HG03442 (cell line): ENCODE measurements around the gene LTF.
"Not testable (repeated sequence)": the region's sequence is repeated elsewhere in the genome, so short reads cannot be mapped to it uniquely, and the experiment has no call there.

Source experiments
- ATAC-seq: cut with Tn5 transposase; IDR thresholded peaks from one replicate; pipeline ENCODE4 v1.9.1; 2021; ENCODE audit warnings: mild to moderate bottlenecking, moderate library complexity; ENCODE audit not compliant: unreplicated experiment

Gene LTF

GRCh38 chr3:46447228-46447985 lies 17.3 kb downstream of the LTF start:
- ATAC-seq, result no peak

- ATAC-seq, result no peak
Observed at GRCh38 chr3:46442576-46443530, 21.9 kb downstream of the LTF start.

- ATAC-seq, result peak; percentile 64
Observed at GRCh38 chr3:46440531-46441294, 24.0 kb downstream of the LTF start.

- no peak for ATAC-seq
Observed at GRCh38 chr3:46438831-46439230, 25.9 kb downstream of the LTF start.

- ATAC-seq, result no peak
Observed at GRCh38 chr3:46435081-46435726, 29.5 kb downstream of the LTF start.

GRCh38 chr3:46433841-46434240 lies 30.9 kb downstream of the LTF start:
- ATAC-seq, result no peak

GRCh38 chr3:46433118-46433517 lies 31.6 kb downstream of the LTF start:
- not testable (repeated sequence) for ATAC-seq

- not testable (repeated sequence) for ATAC-seq
Observed at GRCh38 chr3:46431905-46432304, 32.8 kb downstream of the LTF start.

- not testable (repeated sequence) for ATAC-seq
Observed at GRCh38 chr3:46430879-46431278, 33.8 kb downstream of the LTF start.

- ATAC-seq, result no peak
Observed at GRCh38 chr3:46429671-46430070, 35.0 kb downstream of the LTF start.

- ATAC-seq, result no peak
Observed at GRCh38 chr3:46429250-46429649, 35.5 kb downstream of the LTF start.

GRCh38 chr3:46427916-46428833 lies 36.5 kb downstream of the LTF start:
- no peak for ATAC-seq

GRCh38 chr3:46427404-46427803 lies 37.3 kb downstream of the LTF start:
- not testable (repeated sequence) for ATAC-seq

GRCh38 chr3:46426476-46426875 lies 38.2 kb downstream of the LTF start:
- ATAC-seq, result not testable (repeated sequence)

GRCh38 chr3:46423588-46423987 lies 41.1 kb downstream of the LTF start:
- ATAC-seq, result no peak

GRCh38 chr3:46422617-46423016 lies 42.1 kb downstream of the LTF start:
- no peak for ATAC-seq

- ATAC-seq, result no peak
Observed at GRCh38 chr3:46420931-46421330, 43.8 kb downstream of the LTF start.

GRCh38 chr3:46419816-46420215 lies 44.9 kb downstream of the LTF start:
- ATAC-seq, result no peak

- no peak for ATAC-seq
Observed at GRCh38 chr3:46417841-46418611, 46.7 kb downstream of the LTF start.
